NCI-H524 treated with DMSO at 0.1 percent for 48 hours (cell line): ENCODE data around the gene KCTD4.
"Not testable (repeated sequence)": the region's sequence is repeated elsewhere in the genome, so short reads cannot be mapped to it uniquely, and the experiment has no call there.

Experiments
- DNase-seq: peaks from one replicate; lab custom pipeline; 2025; lab: John Stamatoyannopoulos, UW

KCTD4 gene

GRCh38 chr13:45215392-45216077 is 14.7 kb upstream of the KCTD4 start:
- DNase-seq: no peak

- DNase-seq: no peak
Measured at GRCh38 chr13:45209229-45209628, 8.4 kb upstream of the KCTD4 start.

GRCh38 chr13:45208132-45208531 is 7.3 kb upstream of the KCTD4 start:
- DNase-seq: no peak

GRCh38 chr13:45207319-45207718 is 6.5 kb upstream of the KCTD4 start:
- peak; percentile 48 for DNase-seq

- DNase-seq: no peak
Measured at GRCh38 chr13:45206340-45206739, 5.5 kb upstream of the KCTD4 start.

GRCh38 chr13:45205124-45205523 is 4.3 kb upstream of the KCTD4 start:
- no peak for DNase-seq

GRCh38 chr13:45199711-45200110 is 1.1 kb downstream of the KCTD4 start:
- no peak for DNase-seq

GRCh38 chr13:45198924-45199323 is 1.9 kb downstream of the KCTD4 start:
- no peak for DNase-seq

- no peak for DNase-seq
Measured at GRCh38 chr13:45198041-45198440, 2.8 kb downstream of the KCTD4 start.

GRCh38 chr13:45196622-45197021 is 4.2 kb downstream of the KCTD4 start:
- DNase-seq: no peak

GRCh38 chr13:45196096-45196495 is 4.7 kb downstream of the KCTD4 start:
- no peak for DNase-seq

GRCh38 chr13:45195421-45195820 is 5.4 kb downstream of the KCTD4 start:
- no peak for DNase-seq

GRCh38 chr13:45194081-45194939 is 6.5 kb downstream of the KCTD4 start:
- no peak for DNase-seq

GRCh38 chr13:45191874-45192273 is 9.0 kb downstream of the KCTD4 start:
- no peak for DNase-seq

- not testable (repeated sequence) for DNase-seq
Measured at GRCh38 chr13:45189511-45189910, 11.3 kb downstream of the KCTD4 start.

GRCh38 chr13:45189077-45189476 is 11.8 kb downstream of the KCTD4 start:
- DNase-seq: not testable (repeated sequence)

- DNase-seq: no peak
Measured at GRCh38 chr13:45185286-45185685, 15.6 kb downstream of the KCTD4 start.

- DNase-seq: no peak
Measured at GRCh38 chr13:45184693-45185092, 16.2 kb downstream of the KCTD4 start.

- DNase-seq: no peak
Measured at GRCh38 chr13:45180713-45181601, 19.9 kb downstream of the KCTD4 start.

GRCh38 chr13:45180303-45180702 is 20.5 kb downstream of the KCTD4 start:
- no peak for DNase-seq

GRCh38 chr13:45179428-45179827 is 21.4 kb downstream of the KCTD4 start:
- DNase-seq: no peak
